ENCODE results near the gene ESYT1.

Gene ESYT1

DNA sequence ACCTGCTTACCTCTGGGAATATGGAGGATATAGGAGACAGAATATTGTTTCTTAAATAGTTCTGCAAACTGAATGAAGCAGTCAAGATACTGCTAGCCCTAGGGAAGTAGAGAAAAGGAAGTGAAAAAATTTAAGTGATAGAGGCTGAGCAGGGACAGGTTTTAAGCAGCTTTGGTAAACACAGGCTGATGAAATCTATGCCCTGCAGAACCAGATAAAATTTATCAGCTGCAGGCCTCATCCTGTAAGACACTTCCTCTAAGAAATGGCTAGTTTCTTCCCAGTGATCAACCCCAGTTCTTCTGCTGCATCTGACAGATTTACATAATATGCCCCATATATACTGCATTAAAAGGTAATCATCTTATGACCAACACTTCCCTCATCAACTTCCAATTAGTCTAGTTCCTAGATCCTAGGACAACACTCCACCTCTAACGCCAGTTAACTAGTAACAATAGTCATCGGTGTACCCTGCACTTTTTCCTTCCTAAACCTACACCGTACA lies 1.3 kb upstream of the ESYT1 start:
- Mint-ChIP-seq H3K36me3 (ENCODE audit: insufficient read depth) (peaks cover 31% of the 10 kb centered on the region), H3K27me3 (no peaks in the 10 kb centered on the region), H3K27ac (ENCODE audit: low read depth) (peak overlapping the region; percentile 97), H3K9me3 (no peaks in the 10 kb centered on the region), H3K4me1 (peaks cover 56% of the 10 kb centered on the region), H3K4me3 (no peak overlapping the region)
- DNase-seq (ENCODE audit: low spot score in 2 of 2), result no peak
- no peak for ATAC-seq (replicated peaks; ENCODE audit: extremely low read depth, poor library complexity, severe bottlenecking)

DNA sequence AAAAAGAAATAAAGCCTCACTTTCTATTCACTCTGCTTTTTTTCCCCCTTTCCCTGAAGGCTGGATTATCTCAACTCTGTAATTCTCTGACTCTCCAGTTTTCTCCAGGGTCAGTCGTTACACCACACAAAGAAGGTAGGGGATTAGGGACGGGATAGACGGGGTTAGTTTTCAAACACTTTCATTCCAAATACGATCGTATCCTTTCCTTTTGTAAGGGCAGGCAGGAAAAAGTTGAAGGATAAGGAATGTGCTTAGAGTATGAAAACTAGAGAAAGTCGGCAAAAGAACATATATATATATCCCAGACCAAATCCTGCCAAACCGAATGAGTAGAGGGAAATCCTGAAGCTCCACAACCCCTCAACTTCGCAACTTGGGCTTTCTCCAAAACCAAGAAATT lies 581 bp upstream of the ESYT1 start:
- H3K4me1 Mint-ChIP-seq, result peaks cover 63% of the 10 kb centered on the region
- H3K9me3 Mint-ChIP-seq, result no peaks in the 10 kb centered on the region
- no peaks in the 10 kb centered on the region for H3K27me3 Mint-ChIP-seq
- no peak for ATAC-seq (replicated peaks; ENCODE audit: extremely low read depth, poor library complexity, severe bottlenecking)
- peak overlapping the region; percentile 97 for H3K27ac Mint-ChIP-seq (ENCODE audit: low read depth)
- H3K4me3 Mint-ChIP-seq, result peak overlapping the region; percentile 97
- H3K36me3 Mint-ChIP-seq (ENCODE audit: insufficient read depth), result peaks cover 36% of the 10 kb centered on the region
- no peak for DNase-seq (ENCODE audit: low spot score in 2 of 2)

DNA sequence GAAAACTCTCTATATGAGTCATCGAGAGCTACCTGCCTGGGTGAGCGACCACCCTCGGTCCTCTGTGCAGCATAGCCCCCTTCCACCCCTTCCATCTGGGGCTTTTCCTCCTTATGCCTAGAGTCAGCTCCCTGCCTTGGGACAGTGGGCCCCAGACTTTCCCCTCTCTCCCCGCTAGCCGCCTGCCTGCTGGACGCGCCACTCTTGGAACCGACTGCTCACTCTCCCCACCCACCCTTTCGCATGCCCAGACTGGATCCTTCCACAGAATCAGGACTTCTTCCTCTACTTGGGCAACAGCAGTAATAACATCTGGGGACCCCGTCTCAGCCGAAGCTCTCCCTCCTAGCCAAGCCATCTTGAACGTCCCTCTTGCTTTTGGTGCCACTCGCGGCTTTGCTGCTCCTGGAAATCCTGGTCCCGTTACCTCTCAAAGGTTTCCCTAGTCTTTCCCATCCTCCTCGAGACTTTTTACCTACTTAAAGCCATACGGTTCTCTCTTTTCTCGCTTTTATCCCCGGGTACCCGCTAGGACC lies 671 bp downstream of the ESYT1 start:
- Mint-ChIP-seq H3K4me3 (peak overlapping the region; percentile 97), H3K4me1 (peaks cover 65% of the 10 kb centered on the region), H3K9me3 (no peaks in the 10 kb centered on the region), H3K27me3 (no peaks in the 10 kb centered on the region), H3K27ac (ENCODE audit: low read depth) (peak overlapping the region; percentile 97), H3K36me3 (ENCODE audit: insufficient read depth) (peaks cover 47% of the 10 kb centered on the region)
- DNase-seq (ENCODE audit: low spot score in 2 of 2), result no peak
- peak; percentile 0 for ATAC-seq (replicated peaks; ENCODE audit: extremely low read depth, poor library complexity, severe bottlenecking)

DNA sequence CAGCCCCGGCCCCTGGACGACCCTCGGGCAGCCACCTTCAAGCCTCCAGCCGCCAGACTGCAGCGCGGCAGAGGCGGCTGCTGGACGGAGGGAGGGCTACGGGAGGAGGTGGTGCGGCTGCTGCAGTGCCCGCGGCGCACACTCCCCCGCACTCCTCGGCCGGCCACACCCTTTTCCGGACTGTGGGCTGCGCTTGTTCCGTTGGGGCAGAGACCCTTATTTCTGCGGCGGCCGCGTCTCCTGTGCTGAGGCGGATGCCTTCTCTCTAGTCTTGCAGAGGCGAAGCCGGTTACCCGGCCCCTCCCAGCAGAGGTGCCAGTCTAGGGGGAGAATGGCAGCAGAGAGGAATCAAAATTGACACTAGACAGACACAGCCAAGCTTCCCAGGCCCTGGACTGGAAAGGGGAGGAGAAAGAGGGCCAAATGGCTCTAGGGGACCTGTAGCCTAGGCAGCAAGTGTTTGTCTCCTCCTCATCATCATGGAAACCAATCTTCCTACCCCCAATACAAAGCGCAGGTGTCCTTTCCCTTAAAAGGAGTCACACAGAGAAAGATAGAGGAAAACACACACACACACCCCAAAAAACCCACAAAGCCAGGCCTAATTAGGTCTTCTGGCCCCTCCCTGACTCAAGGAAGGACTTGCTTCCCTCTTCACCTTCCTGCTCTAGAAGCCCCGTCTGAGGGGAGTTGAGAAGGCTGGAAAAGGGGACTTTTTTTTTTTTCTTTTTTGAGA lies 1.3 kb downstream of the ESYT1 start:
- Mint-ChIP-seq H3K27me3 (no peaks in the 10 kb centered on the region), H3K4me1 (peaks cover 65% of the 10 kb centered on the region), H3K27ac (ENCODE audit: low read depth) (peak overlapping the region; percentile 97), H3K4me3 (peak overlapping the region; percentile 97), H3K9me3 (no peaks in the 10 kb centered on the region), H3K36me3 (ENCODE audit: insufficient read depth) (peaks cover 54% of the 10 kb centered on the region)
- peak; percentile 30 for ATAC-seq (replicated peaks; ENCODE audit: extremely low read depth, poor library complexity, severe bottlenecking)
- peak; percentile 55 to 70 for DNase-seq (ENCODE audit: low spot score in 2 of 2)

DNA sequence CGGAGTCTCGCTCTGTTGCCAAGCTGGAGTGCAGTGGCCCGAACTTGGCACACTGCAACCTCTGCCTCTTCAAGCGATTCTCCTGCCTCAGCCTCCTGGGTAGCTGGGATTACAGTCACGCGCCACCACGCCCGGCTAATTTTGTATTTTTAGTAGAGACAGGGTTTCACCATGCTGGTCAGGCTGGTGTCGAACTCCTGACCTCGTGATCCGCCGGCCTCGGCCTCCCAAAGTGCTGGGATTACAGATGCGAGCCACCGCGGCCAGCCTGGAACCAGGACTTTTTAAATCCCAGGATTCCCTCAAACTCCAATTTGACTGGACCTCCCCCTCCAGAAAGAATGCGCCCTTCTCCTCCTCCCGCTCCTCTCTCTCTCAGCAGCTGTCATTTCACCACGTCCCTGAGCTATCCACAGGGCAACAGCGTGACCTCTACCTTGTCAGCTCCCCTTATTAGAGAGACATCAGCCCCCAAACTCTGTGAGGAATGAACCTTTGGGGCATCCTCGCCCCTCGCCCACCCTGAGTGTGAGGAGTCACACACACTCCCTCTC lies 2.0 kb downstream of the ESYT1 start:
- peaks cover 65% of the 10 kb centered on the region for H3K4me1 Mint-ChIP-seq
- DNase-seq (ENCODE audit: low spot score in 2 of 2), result no peak
- H3K27ac Mint-ChIP-seq (ENCODE audit: low read depth), result peak overlapping the region; percentile 97
- no peak for ATAC-seq (replicated peaks; ENCODE audit: extremely low read depth, poor library complexity, severe bottlenecking)
- peaks cover 59% of the 10 kb centered on the region for H3K36me3 Mint-ChIP-seq (ENCODE audit: insufficient read depth)
- no peaks in the 10 kb centered on the region for H3K9me3 Mint-ChIP-seq
- no peaks in the 10 kb centered on the region for H3K27me3 Mint-ChIP-seq
- peak overlapping the region; percentile 97 for H3K4me3 Mint-ChIP-seq

DNA sequence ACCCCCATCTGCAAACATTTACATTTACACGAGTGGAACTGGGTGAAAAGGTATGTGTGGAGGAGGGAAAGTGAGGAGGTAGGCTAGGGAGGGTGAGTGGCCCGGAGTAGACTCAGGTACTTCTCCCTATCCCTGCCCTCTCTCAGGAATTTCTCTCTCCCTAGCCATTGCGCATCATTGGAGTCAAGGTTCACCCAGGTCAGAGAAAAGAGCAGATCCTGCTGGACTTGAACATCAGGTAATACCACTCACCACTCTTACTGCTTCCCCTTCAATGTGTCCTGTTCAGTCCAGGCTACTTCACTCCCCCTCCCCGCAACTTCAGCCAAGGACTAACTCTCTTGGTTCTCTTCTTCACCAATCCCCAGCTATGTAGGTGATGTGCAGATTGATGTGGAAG lies 2.8 kb downstream of the ESYT1 start:
- ATAC-seq (replicated peaks; ENCODE audit: extremely low read depth, poor library complexity, severe bottlenecking) (no peak), DNase-seq (ENCODE audit: low spot score in 2 of 2) (no peak)
- Mint-ChIP-seq H3K36me3 (ENCODE audit: insufficient read depth) (peaks cover 67% of the 10 kb centered on the region), H3K27ac (ENCODE audit: low read depth) (peak overlapping the region; percentile 97), H3K9me3 (no peaks in the 10 kb centered on the region), H3K4me3 (peak overlapping the region; percentile 97), H3K27me3 (no peaks in the 10 kb centered on the region), H3K4me1 (peaks cover 65% of the 10 kb centered on the region)

DNA sequence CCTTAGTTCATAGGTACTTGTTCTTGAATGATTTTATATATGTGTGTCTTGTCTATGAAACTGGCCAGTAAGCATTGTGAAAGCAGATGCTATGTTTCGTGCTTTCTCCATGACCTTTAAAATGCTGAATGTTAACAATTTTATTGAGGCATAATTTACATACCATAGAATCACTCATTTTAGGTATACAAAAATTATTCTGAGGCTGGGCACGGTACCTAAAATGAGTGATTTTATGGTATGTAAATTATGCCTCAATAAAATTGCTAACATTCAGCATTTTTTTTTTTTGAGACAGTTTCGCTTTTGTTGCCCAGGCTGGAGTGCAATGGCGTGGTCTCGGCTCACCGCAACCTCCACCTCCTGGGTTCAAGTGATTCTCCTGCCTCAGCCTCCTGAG lies 6.8 kb downstream of the ESYT1 start:
- Mint-ChIP-seq H3K4me1 (peaks cover 46% of the 10 kb centered on the region), H3K4me3 (no peak overlapping the region), H3K9me3 (no peaks in the 10 kb centered on the region), H3K27me3 (no peaks in the 10 kb centered on the region), H3K36me3 (ENCODE audit: insufficient read depth) (peaks cover 90% of the 10 kb centered on the region), H3K27ac (ENCODE audit: low read depth) (no peak overlapping the region)
- DNase-seq (ENCODE audit: low spot score in 2 of 2) (no peak), ATAC-seq (replicated peaks; ENCODE audit: extremely low read depth, poor library complexity, severe bottlenecking) (no peak)

DNA sequence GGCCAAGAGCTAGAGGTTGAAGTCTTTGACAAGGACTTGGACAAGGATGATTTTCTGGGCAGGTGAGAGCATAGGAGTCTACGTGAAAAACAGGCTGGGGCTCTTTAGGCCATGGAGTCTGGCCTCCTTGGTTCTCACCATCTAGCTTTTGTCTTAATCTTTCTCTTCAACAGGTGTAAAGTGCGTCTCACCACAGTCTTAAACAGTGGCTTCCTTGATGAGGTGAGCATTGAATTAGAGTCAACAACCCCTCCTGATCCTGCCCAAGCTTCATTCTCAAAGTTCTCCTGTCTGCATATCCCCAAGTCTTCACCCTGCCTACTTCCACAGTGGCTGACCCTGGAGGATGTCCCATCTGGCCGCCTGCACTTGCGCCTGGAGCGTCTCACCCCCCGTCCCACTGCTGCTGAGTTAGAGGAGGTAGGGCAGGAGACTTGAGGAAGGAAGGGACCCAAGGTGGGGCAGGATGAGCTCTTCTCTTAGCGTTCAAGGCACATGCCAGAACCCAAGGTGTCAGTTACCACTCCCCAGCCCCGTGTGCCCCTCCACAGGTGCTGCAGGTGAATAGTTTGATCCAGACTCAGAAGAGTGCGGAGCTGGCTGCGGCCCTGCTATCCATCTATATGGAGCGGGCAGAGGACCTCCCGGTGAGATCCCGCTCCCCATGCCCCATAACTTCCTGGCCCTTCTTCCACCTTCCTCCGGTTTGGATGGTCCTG lies 9.9 kb downstream of the ESYT1 start:
- Mint-ChIP-seq H3K36me3 (ENCODE audit: insufficient read depth) (peaks cover 86% of the 10 kb centered on the region), H3K4me1 (peaks cover 39% of the 10 kb centered on the region)
- DNase-seq (ENCODE audit: low spot score in 2 of 2), result no peak

DNA sequence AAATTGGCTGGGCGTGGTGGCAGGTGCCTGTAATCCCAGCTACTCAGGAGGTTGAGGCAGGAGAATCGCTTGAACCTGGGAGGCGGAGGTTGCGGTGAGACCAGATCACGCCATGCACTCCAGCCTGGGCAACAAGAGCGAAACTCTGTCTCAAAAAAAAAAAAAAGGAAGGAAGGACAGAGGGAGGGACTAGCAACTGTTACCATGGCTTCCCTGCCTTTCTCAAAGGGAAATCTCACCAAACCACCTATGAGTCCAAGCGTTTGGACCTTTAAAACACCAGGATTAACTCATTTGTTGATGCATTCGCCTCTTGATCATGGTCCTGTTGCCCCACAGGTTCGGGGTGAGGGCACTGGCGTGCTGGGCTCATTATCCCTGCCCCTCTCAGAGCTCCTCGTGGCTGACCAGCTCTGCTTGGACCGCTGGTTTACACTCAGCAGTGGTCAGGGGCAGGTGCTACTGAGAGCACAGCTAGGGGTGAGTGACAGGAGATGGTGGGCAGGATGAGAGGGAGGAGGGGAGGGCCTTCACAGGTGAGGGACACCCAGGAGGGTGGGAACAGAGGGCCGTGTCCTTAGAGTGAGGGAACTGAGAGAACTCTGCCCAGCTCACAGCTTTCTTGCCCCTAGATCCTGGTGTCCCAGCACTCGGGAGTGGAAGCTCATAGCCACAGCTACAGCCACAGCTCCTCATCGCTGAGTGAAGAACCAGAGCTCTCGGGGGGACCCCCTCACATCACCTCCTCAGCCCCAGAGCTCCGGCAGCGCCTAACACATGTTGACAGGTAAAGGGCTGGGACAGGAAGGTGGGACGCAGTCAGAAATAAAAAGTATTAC lies 14.1 kb downstream of the ESYT1 start:
- H3K36me3 Mint-ChIP-seq (ENCODE audit: insufficient read depth), result peaks cover 71% of the 10 kb centered on the region
- no peaks in the 10 kb centered on the region for H3K27me3 Mint-ChIP-seq
- H3K4me3 Mint-ChIP-seq, result no peak overlapping the region
- no peak overlapping the region for H3K27ac Mint-ChIP-seq (ENCODE audit: low read depth)
- peaks cover 38% of the 10 kb centered on the region for H3K4me1 Mint-ChIP-seq
- no peaks in the 10 kb centered on the region for H3K9me3 Mint-ChIP-seq
- no peak for DNase-seq (ENCODE audit: low spot score in 2 of 2)
- ATAC-seq (replicated peaks; ENCODE audit: extremely low read depth, poor library complexity, severe bottlenecking), result no peak

More for the DNA sequence above, 9.9 kb downstream of the ESYT1 start:
- Mint-ChIP-seq H3K27ac (ENCODE audit: low read depth) (no peak overlapping the region), H3K4me3 (no peak overlapping the region), H3K9me3 (no peaks in the 10 kb centered on the region), H3K27me3 (no peaks in the 10 kb centered on the region)
- no peak for ATAC-seq (replicated peaks; ENCODE audit: extremely low read depth, poor library complexity, severe bottlenecking)

DNA sequence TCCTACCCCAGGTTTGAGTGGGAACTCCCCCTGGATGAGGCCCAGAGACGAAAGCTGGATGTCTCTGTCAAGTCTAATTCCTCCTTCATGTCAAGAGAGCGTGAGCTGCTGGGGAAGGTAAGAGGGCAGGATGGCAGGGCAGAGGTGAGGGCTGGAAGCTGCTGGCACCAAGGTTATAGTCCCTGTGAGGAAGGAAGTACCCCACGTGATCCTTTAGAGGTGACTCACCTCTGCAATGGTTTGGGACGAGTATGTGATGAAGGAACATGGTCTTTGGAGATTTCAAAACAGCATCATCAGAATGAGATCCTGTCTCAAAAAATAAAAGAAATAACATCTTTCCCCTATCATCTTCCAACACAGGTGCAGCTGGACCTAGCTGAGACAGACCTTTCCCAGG lies 15.2 kb downstream of the ESYT1 start:
- Mint-ChIP-seq H3K36me3 (ENCODE audit: insufficient read depth) (peaks cover 62% of the 10 kb centered on the region), H3K4me3 (no peak overlapping the region), H3K27ac (ENCODE audit: low read depth) (no peak overlapping the region), H3K4me1 (peaks cover 32% of the 10 kb centered on the region), H3K9me3 (no peaks in the 10 kb centered on the region), H3K27me3 (no peaks in the 10 kb centered on the region)
- no peak for ATAC-seq (replicated peaks; ENCODE audit: extremely low read depth, poor library complexity, severe bottlenecking)
- no peak for DNase-seq (ENCODE audit: low spot score in 2 of 2)

DNA sequence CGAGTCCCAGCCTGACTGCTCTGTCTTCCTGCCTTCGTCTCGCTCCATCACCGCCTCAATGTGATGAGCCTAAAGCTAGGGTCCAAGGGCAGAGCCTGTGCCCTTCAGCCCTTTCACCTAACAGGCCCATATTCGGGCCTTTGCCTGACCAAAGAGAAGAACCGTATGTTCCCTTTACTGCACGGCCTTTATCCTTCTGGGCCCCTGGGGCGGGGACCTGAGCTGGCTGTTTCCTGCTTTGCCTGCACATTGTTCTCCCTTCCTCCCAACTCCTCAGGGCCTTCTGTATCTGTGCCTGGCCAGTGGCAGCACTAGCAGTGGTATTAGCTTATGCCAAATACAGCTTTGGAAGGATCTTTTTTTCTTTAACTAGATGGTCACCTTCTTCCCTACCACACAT lies 15.8 kb downstream of the ESYT1 start:
- DNase-seq (ENCODE audit: low spot score in 2 of 2), result no peak
- H3K27ac Mint-ChIP-seq (ENCODE audit: low read depth), result no peak overlapping the region
- ATAC-seq (replicated peaks; ENCODE audit: extremely low read depth, poor library complexity, severe bottlenecking), result no peak
- H3K4me1 Mint-ChIP-seq, result peaks cover 26% of the 10 kb centered on the region
- no peak overlapping the region for H3K4me3 Mint-ChIP-seq
- no peaks in the 10 kb centered on the region for H3K27me3 Mint-ChIP-seq
- H3K9me3 Mint-ChIP-seq, result no peaks in the 10 kb centered on the region
- H3K36me3 Mint-ChIP-seq (ENCODE audit: insufficient read depth), result peaks cover 55% of the 10 kb centered on the region

DNA sequence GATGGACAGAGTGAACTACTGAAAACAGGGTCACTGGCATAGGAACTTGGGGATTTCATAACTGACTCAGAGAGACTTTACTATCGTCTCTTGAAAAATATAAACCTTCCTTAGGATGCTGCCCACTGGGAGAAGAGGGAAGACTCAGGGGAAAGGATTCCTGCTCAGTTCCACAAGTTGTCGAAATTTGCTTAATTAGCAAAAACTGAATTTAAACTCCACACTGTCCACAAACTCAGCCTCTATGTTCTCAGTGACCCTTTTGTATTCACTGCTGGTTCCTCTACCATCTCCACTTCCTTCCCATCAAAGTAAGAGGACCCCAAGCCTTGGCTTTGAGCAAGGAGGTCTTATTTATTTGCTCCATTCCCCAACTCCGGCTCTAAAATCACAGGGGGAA lies 17.1 kb downstream of the ESYT1 start:
- H3K36me3 Mint-ChIP-seq (ENCODE audit: insufficient read depth), result peaks cover 43% of the 10 kb centered on the region
- H3K27ac Mint-ChIP-seq (ENCODE audit: low read depth), result no peak overlapping the region
- ATAC-seq (replicated peaks; ENCODE audit: extremely low read depth, poor library complexity, severe bottlenecking) (no peak), DNase-seq (ENCODE audit: low spot score in 2 of 2) (no peak)
- no peaks in the 10 kb centered on the region for H3K27me3 Mint-ChIP-seq
- H3K4me1 Mint-ChIP-seq, result peaks cover 25% of the 10 kb centered on the region
- no peaks in the 10 kb centered on the region for H3K9me3 Mint-ChIP-seq
- no peak overlapping the region for H3K4me3 Mint-ChIP-seq

Measured in central memory CD8-positive, alpha-beta T cell (primary cell).